Suppressor macrophage treated with lipopolysaccharide for 4 hours (primary cell): Measurements from ENCODE around the gene ANKS3.

Source experiments
- DNase-seq: peaks from one replicate; pipeline ENCODE4 v3.0.0-alpha.2; 2020

The ANKS3 gene

DNA sequence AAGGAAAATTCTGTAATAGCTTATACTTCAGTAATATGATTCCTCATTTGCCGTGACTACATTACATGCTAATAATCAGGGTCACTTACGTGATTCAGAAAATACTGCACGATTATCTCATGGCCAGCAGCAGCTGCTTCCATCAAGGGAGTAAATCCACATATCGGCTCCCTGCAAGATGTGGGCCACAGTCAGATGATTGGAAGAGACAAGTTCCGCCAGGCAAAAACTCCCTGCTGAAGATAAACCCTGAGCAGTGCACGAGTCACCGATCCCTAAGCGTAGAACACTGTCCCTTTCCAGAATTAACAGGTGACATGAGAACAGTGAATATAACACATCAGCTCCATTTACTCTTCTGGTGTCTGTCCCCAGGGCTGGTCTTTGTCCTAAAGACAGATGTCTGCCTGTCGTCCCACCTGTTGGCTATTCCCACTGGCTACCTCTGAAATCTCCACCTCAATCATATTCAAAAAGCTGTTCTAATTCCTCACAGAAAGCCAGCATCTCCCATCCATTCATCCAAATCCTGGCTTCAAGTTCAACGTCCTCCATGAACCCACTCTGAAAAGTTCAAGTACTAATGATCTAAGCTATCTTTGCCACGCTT lies 9.3 kb downstream of the ANKS3 start:
- no peak for DNase-seq

DNA sequence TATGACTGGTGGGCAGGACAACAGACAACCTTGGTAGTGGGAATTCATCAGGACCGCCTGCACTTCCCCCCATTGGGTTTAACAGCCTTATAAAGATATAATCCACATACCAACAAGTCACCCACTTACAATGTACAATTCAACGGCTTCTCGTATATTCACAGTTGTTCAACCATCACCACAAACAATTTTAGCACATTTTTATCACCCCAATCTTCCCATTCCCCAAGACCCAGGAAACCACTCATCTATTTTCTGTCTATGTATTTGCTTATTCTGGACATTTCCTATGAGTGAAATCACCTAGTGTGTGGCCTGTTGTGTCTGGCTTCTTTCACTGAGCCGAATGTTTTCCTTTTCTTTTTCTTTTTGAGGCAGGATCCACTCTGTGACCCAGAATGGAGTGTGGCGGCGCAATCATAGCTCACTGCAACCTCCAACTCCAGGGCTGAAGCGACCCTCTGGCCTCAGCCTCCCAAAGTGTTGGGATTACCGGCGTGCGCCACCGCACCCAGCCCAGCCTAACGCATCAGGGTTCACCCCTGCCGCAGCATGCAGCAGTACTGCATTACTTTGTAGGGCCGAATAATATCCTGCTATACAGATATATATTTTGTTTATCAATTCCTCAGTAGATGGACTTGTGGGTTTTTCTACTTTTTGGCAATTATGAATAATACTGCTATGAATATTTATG lies 10.9 kb downstream of the ANKS3 start:
- no peak for DNase-seq

DNA sequence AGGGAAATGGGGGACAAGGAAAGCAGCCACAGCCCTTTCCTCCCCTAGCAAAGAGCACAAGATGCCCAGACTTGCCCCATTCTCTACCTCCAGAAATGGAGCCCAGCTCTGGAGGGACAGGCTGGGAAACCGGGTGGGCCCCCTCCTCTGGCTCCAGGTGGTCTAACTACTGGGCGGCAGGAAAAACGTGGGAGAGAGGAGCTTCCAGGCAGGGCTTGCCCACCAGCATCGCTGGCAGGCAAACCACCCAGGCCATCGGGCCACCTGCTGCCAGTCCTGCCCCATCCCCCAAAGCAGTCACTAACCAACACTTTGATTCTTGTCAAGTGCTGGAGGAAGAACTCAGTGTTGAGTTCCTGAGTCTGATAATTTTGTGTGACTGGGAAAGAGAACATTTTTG lies 15.6 kb downstream of the ANKS3 start:
- no peak for DNase-seq

DNA sequence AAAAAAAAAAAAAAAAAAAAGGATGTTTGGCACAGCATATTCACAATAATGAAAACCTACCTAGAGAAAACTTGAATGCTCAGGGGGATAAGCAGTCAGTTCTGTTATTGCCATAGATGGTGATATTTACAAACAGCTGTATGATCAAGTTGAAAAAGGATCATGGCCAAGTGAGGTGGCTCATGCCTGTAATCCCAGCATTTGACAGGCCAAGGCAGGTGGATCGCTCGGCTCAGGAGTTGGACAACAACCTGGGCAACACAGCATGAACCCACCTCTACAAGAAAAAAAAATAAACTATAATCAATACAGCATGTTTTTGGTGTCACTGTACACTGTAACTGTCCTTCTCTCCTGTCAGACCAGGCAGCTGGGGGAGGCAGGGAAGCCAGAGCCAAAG lies 19.1 kb downstream of the ANKS3 start:
- DNase-seq, result no peak

DNA sequence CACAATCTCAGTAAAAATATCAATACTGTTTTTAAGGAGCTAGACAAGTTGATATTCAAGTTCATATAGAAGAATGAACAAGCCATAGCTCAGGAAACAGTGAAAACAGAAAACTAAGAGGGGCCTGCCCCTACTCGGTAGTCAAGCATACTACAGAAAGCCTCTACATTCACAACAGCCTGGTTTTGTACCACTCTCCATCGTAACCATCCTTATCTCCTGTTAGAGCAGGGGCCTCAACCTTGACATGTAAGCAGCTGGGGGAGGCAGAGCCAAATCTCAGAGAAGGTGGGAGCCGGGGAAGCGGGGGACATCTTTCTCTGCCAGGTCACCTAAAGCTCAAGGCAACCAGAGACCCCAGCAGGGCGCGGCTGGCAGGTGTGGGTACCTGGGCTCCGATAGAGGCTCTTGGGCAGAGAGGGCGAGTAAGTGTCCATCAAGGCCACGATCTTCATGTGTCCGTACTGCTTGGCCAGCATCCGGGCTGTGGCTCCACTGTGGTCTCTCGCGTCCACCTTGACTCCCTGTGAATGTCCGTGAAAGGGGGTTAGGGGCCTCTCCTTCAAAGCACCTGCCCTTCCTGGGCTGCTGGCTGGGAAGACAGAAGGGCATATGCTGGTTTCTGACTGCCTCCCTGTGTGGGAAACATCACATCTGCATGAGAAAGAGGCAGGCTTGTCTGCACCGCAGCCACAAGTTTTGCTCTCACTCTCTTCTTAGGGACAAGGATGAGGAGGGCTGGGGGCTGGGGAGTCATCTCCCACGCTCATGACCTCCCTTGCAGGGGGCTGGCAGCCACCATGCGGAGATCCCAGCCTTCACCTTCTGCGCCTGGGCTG lies 20.2 kb downstream of the ANKS3 start:
- DNase-seq, result no peak

DNA sequence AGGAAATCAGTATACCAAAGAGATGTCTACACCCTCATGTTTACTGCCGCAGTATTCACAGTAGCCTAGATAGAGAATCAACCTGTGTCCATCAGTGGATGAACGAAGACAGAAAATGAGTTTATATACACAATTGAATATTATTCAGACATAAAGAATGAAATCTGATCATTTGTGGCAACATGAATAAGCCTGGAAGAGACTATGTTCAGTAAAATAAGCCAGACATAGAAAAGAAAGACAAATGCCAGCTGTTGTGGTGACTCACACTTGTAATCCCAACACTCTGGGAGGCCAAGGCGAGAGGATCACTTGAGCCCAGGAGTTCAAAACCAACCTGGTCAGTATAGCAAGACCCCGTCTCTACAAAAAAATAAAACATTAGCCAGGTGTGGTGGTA lies 24.6 kb downstream of the ANKS3 start:
- DNase-seq, result no peak

DNA sequence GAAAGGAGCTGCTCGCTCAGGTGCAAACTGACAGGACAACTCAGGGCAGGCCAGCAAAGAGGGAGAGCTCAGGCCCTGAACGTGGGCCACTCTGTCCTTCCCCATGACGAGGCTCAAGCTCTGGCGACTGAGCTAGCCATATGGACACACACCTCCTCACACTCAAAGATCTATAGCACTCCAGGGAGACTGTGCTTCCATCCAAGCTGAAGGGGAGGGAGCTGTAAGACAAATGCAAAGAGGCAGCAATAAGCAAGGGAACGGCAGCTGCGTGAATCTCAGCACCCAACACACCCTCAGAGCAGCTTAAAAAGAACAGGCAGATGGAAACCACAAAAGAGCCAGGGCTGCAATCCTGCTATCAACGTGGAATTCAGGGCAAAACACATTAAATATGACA lies 27.2 kb downstream of the ANKS3 start:
- no peak for DNase-seq

DNA sequence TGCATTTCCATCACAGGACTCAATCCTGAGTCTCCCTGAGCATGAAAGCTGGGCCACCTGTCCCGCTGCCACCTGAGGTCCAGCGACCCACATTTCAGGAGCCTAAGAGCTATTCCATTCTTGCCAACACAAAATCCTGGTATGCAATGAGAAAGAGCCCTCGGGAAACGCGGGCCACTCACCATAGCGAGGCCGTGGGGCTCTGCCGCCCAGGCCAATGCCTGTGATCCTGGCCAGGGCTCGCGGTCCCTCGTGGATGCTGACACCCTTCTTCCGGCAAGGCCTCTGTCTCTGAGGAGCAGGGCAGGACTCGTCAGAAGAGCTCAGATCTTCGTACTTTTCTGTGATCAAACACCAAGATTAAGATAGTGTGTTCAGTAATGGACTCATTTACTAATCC lies 29.2 kb downstream of the ANKS3 start:
- no peak for DNase-seq

DNA sequence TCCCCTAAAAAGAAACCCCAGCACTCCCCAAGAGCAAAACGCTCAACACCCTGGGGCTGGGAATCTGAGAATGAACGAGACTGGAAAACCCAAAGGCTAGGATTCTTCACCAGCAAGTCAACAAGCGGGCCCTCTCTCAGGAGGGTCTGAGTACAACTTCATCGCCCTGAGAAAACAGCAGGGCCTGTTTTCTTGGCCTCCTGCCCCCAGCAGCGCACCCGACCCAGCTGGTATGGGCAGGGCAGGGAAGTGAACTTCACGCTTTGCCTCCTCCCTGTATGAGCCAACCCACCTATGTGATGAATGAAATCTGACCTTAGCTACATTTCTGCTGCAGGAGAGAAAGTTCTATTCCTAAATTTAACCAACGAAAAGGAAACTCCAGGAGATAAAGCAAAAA lies 29.6 kb downstream of the ANKS3 start:
- no peak for DNase-seq

DNA sequence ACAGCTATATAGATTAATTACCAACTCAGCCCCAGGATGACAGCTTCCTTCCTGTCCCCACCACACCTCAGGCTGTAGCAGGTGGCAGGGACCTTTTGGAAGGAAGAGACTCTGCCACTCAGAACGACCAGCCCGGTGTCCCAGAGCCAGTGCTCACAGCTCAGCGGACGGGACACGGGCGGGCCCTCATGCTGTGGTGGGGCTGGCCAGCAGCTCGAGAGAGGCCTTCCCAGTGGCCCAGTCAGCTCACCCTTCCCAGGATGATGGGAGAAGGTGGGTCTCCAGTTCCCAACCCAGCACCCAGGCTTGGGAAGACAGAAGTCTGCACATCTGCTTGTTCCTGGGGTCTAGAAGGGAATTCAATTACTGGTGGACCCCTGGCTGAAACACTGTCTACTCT lies 30.2 kb downstream of the ANKS3 start:
- no peak for DNase-seq

DNA sequence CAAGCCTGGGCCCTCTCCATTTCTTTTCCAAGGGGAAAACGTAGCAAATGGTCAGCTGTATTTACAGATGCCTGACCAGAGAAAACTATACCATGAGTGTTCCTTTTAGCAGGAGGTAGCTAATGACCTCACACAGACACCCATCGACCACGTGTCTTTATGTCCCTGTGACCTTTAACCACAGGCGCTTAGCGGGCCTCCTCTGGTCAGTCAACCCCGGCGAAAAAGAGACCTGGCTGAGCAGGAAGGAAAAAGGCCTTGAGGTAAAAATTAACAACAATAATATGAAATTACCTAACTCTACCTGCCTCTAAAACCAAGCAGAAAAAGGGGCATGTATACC lies 31.6 kb downstream of the ANKS3 start:
- DNase-seq, result no peak

DNA sequence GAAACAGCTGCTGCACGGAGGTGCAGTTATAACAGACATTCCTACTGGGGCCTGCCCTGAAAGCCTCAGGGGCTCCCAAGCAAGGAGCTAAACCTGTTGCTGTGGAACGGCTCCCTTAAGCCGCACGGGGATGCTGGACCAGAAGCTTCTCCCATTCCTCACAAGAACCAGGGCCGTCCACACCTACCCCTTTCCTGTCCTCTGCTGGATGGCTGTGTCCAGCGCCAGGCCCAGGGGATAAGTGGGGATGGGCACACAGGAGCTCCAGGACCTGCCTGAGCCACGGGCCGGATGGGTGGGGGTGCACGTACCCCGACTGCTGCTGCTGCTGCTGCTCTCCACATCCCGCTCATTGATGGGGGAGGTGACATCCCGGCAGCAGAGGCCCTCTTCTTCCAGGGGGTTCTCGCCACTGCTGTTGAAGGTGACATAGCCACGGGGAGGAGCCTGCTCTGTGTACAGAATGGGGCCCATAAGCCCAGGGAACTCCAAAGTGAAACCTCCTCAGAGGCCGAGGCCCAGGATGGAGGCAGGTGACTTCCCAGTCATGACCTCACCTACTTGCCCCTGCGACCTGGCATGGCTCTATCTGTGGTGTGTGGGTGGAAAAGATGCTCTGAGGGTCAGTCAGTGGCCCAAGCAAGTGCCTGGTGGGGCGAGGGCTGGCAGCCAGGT lies 32.1 kb downstream of the ANKS3 start:
- no peak for DNase-seq

DNA sequence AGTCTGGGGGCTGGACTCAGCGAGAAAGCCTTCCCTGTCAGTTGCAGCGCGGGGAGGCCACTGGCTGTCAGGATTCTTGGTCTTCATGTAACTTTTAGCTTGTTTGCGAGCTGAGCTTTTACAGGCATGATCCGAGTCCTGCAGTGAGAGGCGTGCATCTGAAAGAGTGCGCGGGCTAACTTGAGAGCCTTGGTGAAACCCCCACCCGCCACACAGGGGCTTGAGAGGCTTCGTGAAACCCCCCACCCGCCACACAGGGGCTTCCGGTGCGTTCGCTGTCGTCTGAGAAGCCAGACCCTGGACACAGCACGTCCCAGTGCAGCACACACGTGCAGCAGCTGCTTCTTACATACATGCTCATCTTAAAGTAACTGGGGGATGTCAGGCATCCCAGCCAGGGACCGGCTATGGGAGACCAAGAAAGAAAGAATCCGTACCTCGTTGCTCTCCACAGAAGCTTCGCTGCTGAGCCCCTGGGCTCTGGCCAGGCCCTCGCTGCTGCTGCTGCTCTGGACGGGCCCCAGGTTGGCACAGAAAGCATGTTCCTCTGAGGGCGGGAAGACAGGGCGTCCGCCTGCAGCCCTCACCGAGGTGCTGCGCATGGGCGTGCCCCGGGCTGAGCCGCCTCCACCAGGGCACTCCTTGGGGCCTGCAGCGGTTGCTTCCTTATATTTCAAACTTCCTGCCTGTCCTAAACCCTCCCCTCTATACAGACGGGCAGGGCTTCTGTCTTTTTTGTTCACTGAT lies 32.9 kb downstream of the ANKS3 start:
- DNase-seq, result no peak

DNA sequence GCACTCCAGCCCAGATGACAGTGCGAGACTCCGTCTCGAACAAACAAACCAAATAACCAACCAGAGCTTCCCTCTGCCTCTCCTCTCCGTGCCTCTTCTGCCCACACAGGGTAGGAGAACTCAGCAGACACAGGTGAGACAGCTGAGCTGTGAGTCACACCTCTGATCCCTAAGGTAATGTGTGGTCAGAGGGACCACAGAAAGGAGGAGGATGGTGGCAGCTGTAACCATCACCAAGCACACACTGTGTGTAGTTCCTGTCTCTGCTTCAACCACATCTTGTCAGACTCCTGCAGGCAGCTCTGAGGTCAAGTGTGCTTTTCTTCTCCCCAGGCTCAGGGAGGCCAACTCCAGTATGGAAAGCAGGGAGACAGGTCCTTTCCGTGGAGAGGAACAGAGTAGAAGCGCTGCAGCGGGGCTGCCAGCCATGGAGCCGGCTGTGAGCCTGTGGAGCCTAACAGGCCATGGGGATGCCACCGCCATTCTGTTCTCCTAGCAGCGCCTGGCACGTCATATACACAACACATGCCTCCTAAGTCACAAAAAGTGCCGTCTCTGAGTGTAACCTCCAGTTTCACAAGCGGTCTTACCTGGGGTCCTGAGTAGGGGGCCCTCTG lies 33.6 kb downstream of the ANKS3 start:
- DNase-seq, result no peak

DNA sequence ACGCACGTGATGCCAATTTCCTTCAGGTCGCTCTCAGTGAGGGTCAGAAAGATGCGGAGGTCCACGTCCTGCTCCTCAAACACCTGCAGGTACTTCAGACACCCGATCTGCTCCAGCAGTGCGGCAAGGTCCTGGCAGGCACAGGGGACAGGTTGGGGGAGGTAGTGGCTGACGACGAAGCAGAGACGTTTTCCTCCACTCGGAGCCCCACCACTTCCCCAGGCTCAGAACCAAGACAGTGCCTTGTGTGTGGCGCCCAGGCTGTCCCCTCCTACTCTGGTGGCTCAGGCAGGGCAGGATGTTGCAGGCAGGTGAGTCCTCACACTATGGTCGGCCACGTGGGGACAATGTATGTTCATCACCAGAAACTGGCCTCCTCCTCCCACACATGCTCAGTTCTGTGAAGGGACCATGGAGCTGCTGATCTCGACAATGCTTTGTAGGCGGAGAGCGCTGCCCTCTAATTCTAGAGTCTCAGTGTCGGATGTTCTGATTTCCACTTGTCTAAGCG lies 35.0 kb downstream of the ANKS3 start:
- DNase-seq, result no peak

DNA sequence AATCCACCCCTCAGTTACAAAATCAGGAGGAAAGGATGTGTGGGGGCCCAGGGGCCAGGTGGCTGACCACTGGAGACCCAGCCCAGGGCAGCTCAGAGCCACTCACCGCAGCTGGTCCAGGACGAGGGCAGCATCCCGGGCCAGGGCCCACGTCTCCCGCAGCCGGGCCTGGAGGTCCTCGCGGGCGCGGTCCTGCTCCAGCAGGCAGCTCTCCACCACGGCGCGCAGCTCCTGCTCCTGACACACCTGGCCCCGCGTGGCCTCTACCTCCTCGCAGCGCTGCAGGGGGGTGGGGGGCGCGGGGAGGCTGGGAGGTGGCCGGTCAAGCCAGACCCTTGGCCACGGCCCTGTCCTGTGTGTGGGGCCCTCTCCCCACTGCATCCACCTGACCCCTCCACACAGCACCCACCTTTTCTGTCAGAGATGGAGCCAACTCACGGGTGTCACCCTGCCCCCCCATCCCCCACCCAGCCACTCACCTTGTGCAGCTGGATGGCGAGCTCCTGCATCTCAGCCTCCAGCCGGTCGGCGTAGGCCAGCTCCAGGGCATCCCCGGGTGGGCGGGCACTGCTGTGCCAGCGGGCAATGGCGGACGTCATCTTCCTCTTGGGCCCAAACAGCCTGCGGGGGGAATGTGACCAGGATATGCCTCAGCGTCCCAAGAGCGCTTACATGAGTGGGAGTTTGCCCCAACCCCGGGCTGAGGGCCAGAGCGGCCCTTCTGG lies 35.6 kb downstream of the ANKS3 start:
- no peak for DNase-seq

DNA sequence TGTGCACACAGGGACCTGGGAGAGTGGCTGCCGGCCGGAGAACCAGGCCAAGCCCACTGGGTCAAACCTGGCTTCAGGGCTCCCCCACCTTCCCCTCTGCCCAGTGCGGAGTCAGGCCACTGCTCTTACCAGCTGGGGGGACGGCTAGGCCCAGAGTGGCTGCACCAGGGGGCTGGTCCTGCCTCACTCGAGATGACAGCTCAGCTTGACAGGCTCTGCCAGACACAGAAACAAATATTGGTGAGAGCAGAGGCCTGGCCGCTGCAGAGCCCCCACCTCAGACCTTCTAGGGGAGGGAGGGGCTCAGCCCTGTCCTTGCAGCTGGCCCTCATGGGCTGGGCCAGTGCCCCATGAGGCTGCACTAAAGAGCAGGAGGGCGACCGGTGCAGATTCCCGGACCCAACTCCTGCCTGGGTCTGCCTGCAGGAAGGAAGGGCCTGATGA lies 36.2 kb downstream of the ANKS3 start:
- DNase-seq, result no peak

DNA sequence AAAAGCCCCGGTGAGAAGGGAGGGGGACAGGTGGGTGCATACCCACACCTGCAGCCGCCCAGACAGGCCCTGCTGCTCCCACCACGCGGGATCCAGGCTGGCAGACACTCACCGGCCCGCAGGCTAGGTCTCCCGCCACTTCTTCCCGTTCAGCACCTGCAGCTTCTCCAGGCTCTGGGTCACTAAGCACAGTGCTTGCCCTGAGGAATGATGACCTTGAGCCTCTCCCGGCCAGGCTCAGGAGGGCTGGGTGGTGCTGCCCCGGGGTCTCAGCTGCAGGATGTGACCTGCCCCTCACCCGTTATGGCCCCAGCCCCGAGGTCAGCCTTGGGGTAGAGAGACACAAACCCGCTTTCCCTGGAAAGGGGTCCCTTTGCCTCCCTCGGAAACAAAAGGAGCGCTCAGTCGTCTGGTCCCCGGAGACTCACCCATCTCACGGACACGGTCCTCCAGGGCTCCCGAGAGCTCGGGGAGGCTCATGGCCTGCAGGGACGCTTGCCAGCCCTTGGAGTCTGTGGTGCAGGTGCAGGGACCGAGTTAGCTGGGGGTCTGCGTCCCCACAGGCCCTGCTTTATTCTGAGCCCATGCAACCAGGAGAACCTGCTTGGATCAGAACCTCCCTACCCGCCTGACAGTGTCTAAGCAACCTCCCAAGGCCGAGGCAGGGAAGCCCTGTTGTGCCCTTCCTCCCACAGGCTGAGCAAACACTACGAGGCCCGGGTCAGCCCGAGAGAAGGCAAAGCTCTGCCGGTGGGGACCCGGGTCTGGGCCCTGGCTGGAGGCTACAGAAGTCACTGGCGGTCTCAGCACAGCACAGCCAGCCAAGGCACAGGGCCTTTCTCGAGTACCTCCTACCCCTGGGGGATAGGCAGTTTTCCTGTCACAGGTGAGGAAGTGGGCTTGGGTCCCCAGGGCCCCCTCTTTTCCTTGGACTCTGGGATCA lies 36.9 kb downstream of the ANKS3 start:
- DNase-seq, result no peak

DNA sequence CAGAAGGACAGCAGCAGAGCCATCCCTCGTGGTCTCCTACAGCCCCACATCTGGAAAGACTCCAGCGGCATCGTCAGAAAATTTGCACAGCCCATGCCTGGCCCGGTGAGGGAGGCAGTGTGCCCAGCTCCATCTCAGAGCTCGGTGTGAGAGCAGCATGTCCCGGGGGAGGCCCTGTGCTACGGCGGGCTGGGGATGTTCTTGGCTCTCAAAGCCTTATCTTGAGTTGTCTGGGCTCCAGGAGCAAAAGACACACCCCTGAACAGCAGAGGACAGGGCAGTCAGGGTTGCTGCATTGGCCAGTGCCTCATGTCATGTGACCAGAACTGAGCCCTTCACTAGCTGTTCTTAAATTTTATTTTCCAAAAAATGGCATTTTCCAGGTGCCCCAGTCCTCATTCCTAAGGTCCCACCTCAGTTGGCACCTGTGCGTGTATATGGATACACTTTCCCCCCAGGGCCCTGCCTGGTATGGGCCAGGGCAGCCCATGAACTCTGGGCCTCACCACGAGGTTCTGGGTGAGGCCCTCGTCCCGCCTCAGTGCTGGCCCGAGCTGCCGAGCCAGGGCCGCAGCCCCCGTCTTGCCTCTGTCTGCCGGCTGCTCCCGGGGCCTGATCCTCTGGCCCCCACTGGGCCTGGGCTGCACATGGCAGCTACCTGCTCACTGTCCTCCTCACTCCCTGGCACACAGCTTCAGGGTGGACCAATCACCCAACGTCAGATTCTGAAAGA lies 37.7 kb downstream of the ANKS3 start:
- no peak for DNase-seq
